Karpas-422 (cell line): Measurements from ENCODE around the gene PSMB10. TPM values are rescaled to one million over a fixed set of nuclear protein-coding genes. Genes with fewer than 3 reads are reported as not detected.

Experiments
- DNase-seq: peaks from one replicate; pipeline ENCODE4 v3.0.0-alpha.2; 2015
- H2AFZ ChIP-seq: fragments of 200-600 bp; sonication (generic); 2 replicates; pipeline ENCODE4 v1.6.1; 2014; ENCODE audit warnings: antibody characterized with exemption, low read length, mixed read lengths
- H3K27ac ChIP-seq: fragments of 200-600 bp; sonication (generic); 2 replicates; pipeline ENCODE4 v1.5.1; 2014; ENCODE audit warnings: mild to moderate bottlenecking, low read length, moderate library complexity
- H3K27me3 ChIP-seq: fragments of 200-600 bp; sonication (generic); 2 replicates; pipeline ENCODE4 v1.6.1; 2014; ENCODE audit warnings: low read length, mixed read lengths
- H3K36me3 ChIP-seq: fragments of 200-600 bp; sonication (generic); 2 replicates; pipeline ENCODE4 v1.6.1; 2014; ENCODE audit warnings: low read length, mixed read lengths; ENCODE audit not compliant: insufficient read depth
- H3K4me1 ChIP-seq: fragments of 200-600 bp; sonication (generic); 2 replicates; pipeline ENCODE4 v1.6.1; 2014; ENCODE audit warnings: mild to moderate bottlenecking, low read length, mixed read lengths
- H3K4me2 ChIP-seq: fragments of 200-600 bp; sonication (generic); 2 replicates; pipeline ENCODE4 v1.6.1; 2014; ENCODE audit warnings: low read length, low read depth, mild to moderate bottlenecking; ENCODE audit not compliant: poor library complexity, severe bottlenecking
- H3K4me3 ChIP-seq: fragments of 200-600 bp; sonication (generic); 2 replicates; pipeline ENCODE4 v1.5.1; 2014; ENCODE audit warnings: mild to moderate bottlenecking, antibody characterized with exemption, low read length, mixed read lengths
- H3K79me2 ChIP-seq: fragments of 200-600 bp; sonication (generic); 2 replicates; pipeline ENCODE4 v1.6.1; 2014; ENCODE audit warnings: mild to moderate bottlenecking, low read length, mixed read lengths
- H3K9ac ChIP-seq: fragments of 200-600 bp; sonication (generic); 2 replicates; pipeline ENCODE4 v1.6.0; 2014; ENCODE audit warnings: low read length
- H3K9me2 ChIP-seq: fragments of 200-600 bp; sonication (generic), shearing (Covaris generic); replicated peaks from 2 replicates; pipeline ENCODE4 v1.6.0; 2014; ENCODE audit warnings: mild to moderate bottlenecking, low read length, moderate library complexity; ENCODE audit not compliant: insufficient read depth
- H3K9me3 ChIP-seq: fragments of 300-700, 200-600 bp; sonication (generic); 2 replicates; pipeline ENCODE4 v1.6.1; 2014; ENCODE audit warnings: low read length, mixed read lengths
- H4K20me1 ChIP-seq: fragments of 200-600 bp; sonication (generic); 2 replicates; pipeline ENCODE4 v1.6.1; 2014; ENCODE audit warnings: mild to moderate bottlenecking, antibody characterized with exemption, low read length, low read depth; ENCODE audit not compliant: insufficient read depth
- total RNA-seq: library from RNA; depleted of rRNA; stranded (reverse); fragments of >200 nt; shearing (Covaris generic); gene quantifications from 2 replicates; pipeline ENCODE4 v1.2.3, GENCODE V29; 2014; ENCODE audit warnings: low replicate concordance

PSMB10 gene
- total RNA-seq, 1 experiment from 2014 or later: 92.4 TPM

- H3K27me3 ChIP-seq: no peaks in the 10 kb centered on the region
- no peak overlapping the region for H3K9ac ChIP-seq
- H3K79me2 ChIP-seq: no peaks in the 10 kb centered on the region
- H3K4me1 ChIP-seq: no peaks in the 10 kb centered on the region
- H3K9me2 ChIP-seq: no peaks in the 10 kb centered on the region
- H4K20me1 ChIP-seq: no peaks in the 10 kb centered on the region
- no peak overlapping the region for H2AFZ ChIP-seq
- no peak overlapping the region for H3K27ac ChIP-seq
- no peak overlapping the region for H3K4me3 ChIP-seq
- H3K4me2 ChIP-seq: no peak overlapping the region
- no peaks in the 10 kb centered on the region for H3K9me3 ChIP-seq
- DNase-seq: no peak
- no peaks in the 10 kb centered on the region for H3K36me3 ChIP-seq
Measured at GRCh38 chr16:67957622-67958021, 21.0 kb upstream of the PSMB10 start.

- Histone ChIP-seq H3K4me2 (no peak overlapping the region), H3K9me2 (no peaks in the 10 kb centered on the region), H4K20me1 (no peaks in the 10 kb centered on the region), H3K27ac (no peak overlapping the region), H3K9me3 (no peaks in the 10 kb centered on the region), H3K36me3 (no peaks in the 10 kb centered on the region), H3K9ac (no peak overlapping the region), H3K79me2 (no peaks in the 10 kb centered on the region), H2AFZ (no peak overlapping the region), H3K4me1 (no peaks in the 10 kb centered on the region), H3K4me3 (no peak overlapping the region), H3K27me3 (no peaks in the 10 kb centered on the region)
- no peak for DNase-seq
Measured at GRCh38 chr16:67954421-67955196, 18.0 kb upstream of the PSMB10 start.

- Histone ChIP-seq H3K4me3 (no peak overlapping the region), H3K4me1 (no peaks in the 10 kb centered on the region), H3K27ac (no peak overlapping the region), H2AFZ (no peak overlapping the region), H3K9me3 (no peaks in the 10 kb centered on the region), H3K4me2 (no peak overlapping the region), H3K36me3 (no peaks in the 10 kb centered on the region), H3K9me2 (no peaks in the 10 kb centered on the region), H4K20me1 (no peaks in the 10 kb centered on the region), H3K27me3 (no peaks in the 10 kb centered on the region), H3K79me2 (no peaks in the 10 kb centered on the region), H3K9ac (no peak overlapping the region)
- no peak for DNase-seq
Measured at GRCh38 chr16:67953641-67954375, 17.2 kb upstream of the PSMB10 start.

- Histone ChIP-seq H3K9ac (no peak overlapping the region), H4K20me1 (no peaks in the 10 kb centered on the region), H3K79me2 (no peaks in the 10 kb centered on the region), H3K36me3 (no peaks in the 10 kb centered on the region), H3K9me2 (no peaks in the 10 kb centered on the region), H3K27ac (no peak overlapping the region), H3K4me2 (no peak overlapping the region), H3K9me3 (no peaks in the 10 kb centered on the region), H3K27me3 (no peaks in the 10 kb centered on the region), H2AFZ (no peak overlapping the region), H3K4me1 (no peaks in the 10 kb centered on the region), H3K4me3 (no peak overlapping the region)
- DNase-seq: no peak
Measured at GRCh38 chr16:67951485-67951884, 14.8 kb upstream of the PSMB10 start.

DNA sequence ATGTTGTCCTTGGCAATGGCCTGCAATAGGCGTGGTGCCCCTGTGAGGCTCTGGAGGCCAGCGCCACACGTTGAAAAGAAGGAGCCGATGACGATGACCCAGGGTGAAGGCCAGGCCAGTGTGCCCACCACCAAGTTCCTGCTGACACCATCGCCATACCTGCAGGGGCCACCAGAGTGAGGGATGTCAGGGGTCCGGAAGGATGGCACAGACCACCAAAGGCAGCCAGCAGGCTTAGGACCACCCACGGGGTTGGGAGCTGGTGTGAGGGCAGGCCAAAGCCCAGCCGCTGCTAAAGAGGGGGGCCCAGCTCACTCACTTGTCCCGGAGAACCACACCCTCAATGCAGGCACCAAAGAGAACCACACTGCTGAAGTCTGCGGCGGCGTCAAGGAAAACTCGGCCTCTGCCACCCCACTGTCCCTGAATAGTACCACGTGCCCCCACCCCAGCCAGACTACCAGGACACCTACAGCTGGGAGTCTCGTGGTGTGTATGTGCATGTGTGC is 13.7 kb upstream of the PSMB10 start:
- Histone ChIP-seq H3K27me3 (no peaks in the 10 kb centered on the region), H3K36me3 (no peaks in the 10 kb centered on the region), H3K79me2 (no peaks in the 10 kb centered on the region), H3K27ac (no peak overlapping the region), H2AFZ (no peak overlapping the region), H3K4me3 (no peak overlapping the region), H3K9me3 (no peaks in the 10 kb centered on the region), H3K4me2 (no peak overlapping the region), H3K9ac (no peak overlapping the region), H3K4me1 (no peaks in the 10 kb centered on the region), H3K9me2 (no peaks in the 10 kb centered on the region), H4K20me1 (no peaks in the 10 kb centered on the region)
- no peak for DNase-seq

DNA sequence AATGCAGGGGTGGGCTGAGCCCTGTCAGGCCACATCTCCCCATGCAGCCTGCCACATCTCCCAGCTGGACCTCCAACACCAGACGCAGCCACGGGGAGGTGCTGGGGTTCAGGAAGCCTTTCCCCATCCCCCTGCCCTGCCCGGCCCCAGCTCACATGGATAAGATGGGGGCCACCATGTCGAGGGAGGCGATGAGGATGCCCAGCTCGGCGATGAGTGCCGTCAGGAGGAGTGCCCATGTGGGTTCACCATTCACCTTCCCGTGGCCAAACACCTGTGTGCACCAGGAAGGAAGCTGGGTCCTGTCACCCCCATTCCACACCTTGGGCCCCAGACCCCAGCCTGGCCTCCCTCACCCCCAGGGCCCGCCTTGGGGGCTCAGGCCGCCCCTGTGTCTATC is 13.0 kb upstream of the PSMB10 start:
- H3K79me2 ChIP-seq: no peaks in the 10 kb centered on the region
- H3K4me3 ChIP-seq: no peak overlapping the region
- H3K36me3 ChIP-seq: no peaks in the 10 kb centered on the region
- no peaks in the 10 kb centered on the region for H3K4me1 ChIP-seq
- DNase-seq: no peak
- H3K9ac ChIP-seq: no peak overlapping the region
- H3K4me2 ChIP-seq: no peak overlapping the region
- H3K27me3 ChIP-seq: no peaks in the 10 kb centered on the region
- no peak overlapping the region for H2AFZ ChIP-seq
- no peaks in the 10 kb centered on the region for H3K9me2 ChIP-seq
- H3K9me3 ChIP-seq: no peaks in the 10 kb centered on the region
- H4K20me1 ChIP-seq: no peaks in the 10 kb centered on the region
- H3K27ac ChIP-seq: no peak overlapping the region

GRCh38 chr16:67948015-67948414 is 11.4 kb upstream of the PSMB10 start:
- H4K20me1 ChIP-seq: peaks cover 4% of the 10 kb centered on the region; the same call in 1 of the 2 replicates
- no peak overlapping the region for H3K27ac ChIP-seq
- H3K4me3 ChIP-seq: no peak overlapping the region
- DNase-seq: no peak
- H3K4me2 ChIP-seq: no peak overlapping the region
- no peak overlapping the region for H2AFZ ChIP-seq
- no peaks in the 10 kb centered on the region for H3K4me1 ChIP-seq
- no peaks in the 10 kb centered on the region for H3K36me3 ChIP-seq
- no peak overlapping the region for H3K9ac ChIP-seq
- no peaks in the 10 kb centered on the region for H3K9me3 ChIP-seq
- H3K79me2 ChIP-seq: no peaks in the 10 kb centered on the region
- H3K27me3 ChIP-seq: no peaks in the 10 kb centered on the region
- no peaks in the 10 kb centered on the region for H3K9me2 ChIP-seq

DNA sequence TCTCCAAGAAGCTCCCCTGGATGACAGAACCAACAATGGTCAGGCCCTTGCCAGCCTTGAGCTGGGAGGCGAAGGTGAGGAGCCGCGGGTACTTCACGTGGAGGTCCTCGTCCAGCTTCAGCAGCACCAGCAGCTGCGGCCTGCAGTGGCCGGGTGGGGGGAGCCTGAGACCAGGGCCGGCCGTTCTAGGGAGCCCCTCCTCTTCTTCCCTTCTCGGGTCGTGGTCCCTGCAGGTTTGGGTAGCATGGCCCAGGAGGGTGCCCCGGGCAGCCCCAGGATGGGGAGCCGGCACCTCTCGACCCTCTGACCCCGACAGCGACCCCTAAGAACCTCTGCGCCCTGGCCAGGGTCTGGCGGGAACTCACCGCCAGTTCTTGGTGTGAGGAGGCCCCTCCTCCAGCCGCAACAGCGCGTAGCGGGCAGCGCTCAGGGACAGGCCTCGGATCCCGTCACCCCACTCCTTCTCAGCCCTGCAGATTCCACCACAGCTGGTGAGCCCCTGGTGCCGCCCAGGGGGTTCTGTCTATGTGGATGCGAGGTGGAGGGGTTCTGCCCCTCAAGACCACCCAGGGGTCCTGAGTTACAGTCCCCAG is 10.4 kb upstream of the PSMB10 start:
- H3K9me3 ChIP-seq: no peaks in the 10 kb centered on the region
- no peaks in the 10 kb centered on the region for H3K4me1 ChIP-seq
- H3K9me2 ChIP-seq: no peaks in the 10 kb centered on the region
- H3K4me2 ChIP-seq: no peak overlapping the region
- no peaks in the 10 kb centered on the region for H3K36me3 ChIP-seq
- no peak overlapping the region for H3K27ac ChIP-seq
- DNase-seq: no peak
- peaks cover 8% of the 10 kb centered on the region; the same call in 1 of the 2 replicates for H4K20me1 ChIP-seq
- H3K4me3 ChIP-seq: no peak overlapping the region
- H3K79me2 ChIP-seq: no peaks in the 10 kb centered on the region
- H3K27me3 ChIP-seq: no peaks in the 10 kb centered on the region
- no peak overlapping the region for H3K9ac ChIP-seq
- no peak overlapping the region for H2AFZ ChIP-seq
